A549 (cell line): ENCODE data around the gene NUMB. TPM values are rescaled to one million over a fixed set of nuclear protein-coding genes. Genes with fewer than 3 reads are reported as not detected.
A peak's percentile ranks its signal among the peaks of the same experiment; 100 is the strongest.

Experiments used
- ATAC-seq, 2 experiments: fragments of 200-7000 bp in 1 of 2; fragments of >200 bp in 1 of 2; cut with Nextera tagmentation in 1 of 2; cut with Tn5 transposase in 1 of 2; 3 replicates each; pipeline versions ENCODE4 v1.8.0 to v1.9.1; 2018 to 2020; ENCODE audit warnings: mild to moderate bottlenecking in 1 of 2, moderate library complexity in 1 of 2
- CTCF ChIA-PET: fragments of 300-600 bp; sonication (Branson Sonifier 250); formaldehyde crosslinking; extraction: SDS; loops from one replicate; lab custom pipeline; 2021; ENCODE audit warnings: antibody characterized with exemption, inconsistent platforms; lab: Yijun Ruan, JAX
- POLR2A ChIA-PET: fragments of 350-600 bp; formaldehyde crosslinking; extraction: SDS; loops from one replicate; lab custom pipeline; 2021; ENCODE audit warnings: antibody characterized with exemption, inconsistent platforms; lab: Yijun Ruan, JAX
- DNase-seq, 2 experiments: peaks; one replicate each; pipeline versions ENCODE4 v3.0.0 to v3.0.0-alpha.2; 2011 to 2016; ENCODE audit warnings: low read depth in 1 of 2, low spot score in 1 of 2
- FAIRE-seq: peaks from 2 replicates; lab custom pipeline; 2011; peaks lifted over from hg19 to GRCh38; lab: Jason Lieb, UNC
- H3K27ac ChIP-seq, 2 experiments: fragments of >200 bp; sonication (Bioruptor Twin); formaldehyde crosslinking; 3 replicates each; pipeline ENCODE4 v1.5.1; 2016 to 2017
- H3K4me1 ChIP-seq: fragments of >200 bp; sonication (Bioruptor Twin); formaldehyde crosslinking; 3 replicates; pipeline ENCODE4 v1.6.1; 2016
- H3K4me2 ChIP-seq: fragments of >200 bp; sonication (Bioruptor Twin); formaldehyde crosslinking; 3 replicates; pipeline ENCODE4 v1.6.1; 2016
- H3K4me3 ChIP-seq: fragments of >200 bp; sonication (Bioruptor Twin); formaldehyde crosslinking; 3 replicates; pipeline ENCODE4 v1.5.1; 2016
- H3K9me3 ChIP-seq: fragments of >200 bp; sonication (Bioruptor Twin); formaldehyde crosslinking; 3 replicates; pipeline ENCODE4 v1.6.1; 2016
- BHLHE40 ChIP-seq: IDR thresholded peaks from 2 replicates; pipeline ENCODE4 v1.6.1; 2012; ENCODE audit warnings: low read depth, low read length, inconsistent platforms
- CBX2 ChIP-seq: fragments of 200-600 bp; sonication (generic); IDR thresholded peaks from 2 replicates; pipeline ENCODE4 v1.6.1; 2016; ENCODE audit warnings: low read depth, mild to moderate bottlenecking, borderline replicate concordance
- CBX8 ChIP-seq: fragments of 200-600 bp; sonication (generic); IDR thresholded peaks from 2 replicates; pipeline ENCODE4 v1.6.1; 2016
- CEBPB ChIP-seq, 2 experiments: fragments of >200 bp in 1 of 2; sonication (Bioruptor Twin) in 1 of 2; formaldehyde crosslinking in 1 of 2; IDR thresholded peaks; 2 replicates each; pipeline ENCODE4 v1.6.1; 2012 to 2016
- CHD2 ChIP-seq: fragments of 150-350 bp; IDR thresholded peaks from 2 replicates; pipeline ENCODE4 v1.6.1; 2014; ENCODE audit warnings: low read length; ENCODE audit not compliant: partially characterized antibody
- CHD4 ChIP-seq: fragments of 200-600 bp; sonication (generic); IDR thresholded peaks from 2 replicates; pipeline ENCODE4 v1.6.1; 2016; ENCODE audit warnings: antibody characterized with exemption, mild to moderate bottlenecking, borderline replicate concordance
- EHMT2 ChIP-seq: fragments of 200-600 bp; sonication (generic); IDR thresholded peaks from 2 replicates; pipeline ENCODE4 v1.6.1; 2016; ENCODE audit warnings: antibody characterized with exemption, low read depth, mild to moderate bottlenecking, moderate library complexity
- EP300 ChIP-seq, 2 experiments: fragments of >200 bp; sonication (Bioruptor Twin); formaldehyde crosslinking; IDR thresholded peaks; 2 replicates in 1 of 2; 3 replicates in 1 of 2; pipeline ENCODE4 v1.6.1; 2016 to 2017
- ESRRA ChIP-seq: fragments of 150-350 bp; IDR thresholded peaks from 2 replicates; pipeline ENCODE4 v1.6.1; 2014; ENCODE audit warnings: mild to moderate bottlenecking, low read length, borderline replicate concordance
- FOSL2 ChIP-seq, 2 experiments: fragments of 450-650 bp in 1 of 2; fragments of >200 bp in 1 of 2; sonication (Bioruptor Twin) in 1 of 2; formaldehyde crosslinking; IDR thresholded peaks; 2 replicates each; pipeline versions ENCODE4 v1.5.0 to v1.6.1; 2016 to 2020; ENCODE audit warnings: mild to moderate bottlenecking in 1 of 2, moderate library complexity in 1 of 2
- GATA3 ChIP-seq: IDR thresholded peaks from 2 replicates; pipeline ENCODE4 v1.6.1; 2012; ENCODE audit warnings: borderline replicate concordance
- HOXB5 ChIP-seq: fragments of 250-450 bp; sonication (Bioruptor Pico); IDR thresholded peaks from 2 replicates; pipeline ENCODE4 v1.5.0; 2020; ENCODE audit warnings: mild to moderate bottlenecking, moderate library complexity
- JUN ChIP-seq, 2 experiments: fragments of >200 bp; sonication (Bioruptor Twin); formaldehyde crosslinking; IDR thresholded peaks; 2 replicates in 1 of 2; 3 replicates in 1 of 2; pipeline ENCODE4 v1.6.1; 2016 to 2017
- JUNB ChIP-seq: fragments of >200 bp; sonication (Bioruptor Twin); formaldehyde crosslinking; IDR thresholded peaks from 2 replicates; pipeline ENCODE4 v1.6.1; 2016
- NFE2L2 ChIP-seq: fragments of 150-350 bp; conservative IDR thresholded peaks from 2 replicates; pipeline ENCODE4 v1.6.1; 2014; ENCODE audit warnings: low read length
- NPAS2 ChIP-seq: fragments of 250-450 bp; sonication (Bioruptor Pico); IDR thresholded peaks from 2 replicates; pipeline ENCODE4 v1.8.0; 2022; ENCODE audit warnings: mild to moderate bottlenecking, moderate library complexity, borderline replicate concordance
- NR3C1 ChIP-seq: fragments of >200 bp; sonication (Bioruptor Twin); formaldehyde crosslinking; IDR thresholded peaks from 3 replicates; pipeline ENCODE4 v1.6.1; 2017
- PBX3 ChIP-seq: IDR thresholded peaks from 2 replicates; pipeline ENCODE4 v1.6.1; 2012
- POLR2A ChIP-seq: IDR thresholded peaks from 2 replicates; pipeline ENCODE4 v1.6.1; 2012; ENCODE audit warnings: mild to moderate bottlenecking, low read length
- SREBF2 ChIP-seq: fragments of 450-650 bp; IDR thresholded peaks from 2 replicates; pipeline ENCODE4 v1.6.1; 2014; ENCODE audit warnings: mild to moderate bottlenecking, moderate library complexity
- TFCP2L1 ChIP-seq: fragments of 250-450 bp; sonication (Bioruptor Pico); IDR thresholded peaks from 2 replicates; pipeline ENCODE4 v1.5.0; 2021; ENCODE audit warnings: mild to moderate bottlenecking
- WGBS: methylation state at CpG from one replicate; pipeline ENCODE4 v1.1.6; 2017; ENCODE audit errors: missing lambda C conversion rate; 5-methylcytosine and 5-hydroxymethylcytosine counted together
- polyA plus RNA-seq, 4 experiments: library from polyadenylated mRNA; depleted of rRNA in 3 of 4; stranded (reverse); fragments of >200 nt; fragmentation: RNase III in 1 of 4; extraction: RNeasy Plus Mini Kit Qiagen cat#74134 plus additional on column Dnase treatment in 1 of 4; gene quantifications; 2 replicates in 3 of 4; 3 replicates in 1 of 4; pipeline ENCODE4 v1.2.3, GENCODE V29; 2011 to 2017
- TF ChIP-seq, protein P1 (sequence below): fragments of >200 bp; sonication (Bioruptor Twin); formaldehyde crosslinking; IDR thresholded peaks from 3 replicates; pipeline ENCODE4 v1.5.1; 2016
- TF ChIP-seq, protein P2 (sequence below): IDR thresholded peaks from 2 replicates; pipeline ENCODE4 v1.6.1; 2012; ENCODE audit warnings: low read depth, borderline replicate concordance
- TF ChIP-seq, protein P3 (sequence below): fragments of >200 bp; sonication (Bioruptor Twin); formaldehyde crosslinking; IDR thresholded peaks from 2 replicates; pipeline ENCODE4 v1.6.1; 2016
- TF ChIP-seq, protein P4 (sequence below): fragments of 250-450 bp; sonication (Bioruptor Pico); IDR thresholded peaks from 2 replicates; pipeline ENCODE4 v1.5.0; 2020; ENCODE audit warnings: low read depth, mild to moderate bottlenecking, moderate library complexity

NUMB gene
- polyA plus RNA-seq, 2 of the 4 experiments (the other 2 are of a cell fraction): 40.8 to 151 TPM

DNA sequence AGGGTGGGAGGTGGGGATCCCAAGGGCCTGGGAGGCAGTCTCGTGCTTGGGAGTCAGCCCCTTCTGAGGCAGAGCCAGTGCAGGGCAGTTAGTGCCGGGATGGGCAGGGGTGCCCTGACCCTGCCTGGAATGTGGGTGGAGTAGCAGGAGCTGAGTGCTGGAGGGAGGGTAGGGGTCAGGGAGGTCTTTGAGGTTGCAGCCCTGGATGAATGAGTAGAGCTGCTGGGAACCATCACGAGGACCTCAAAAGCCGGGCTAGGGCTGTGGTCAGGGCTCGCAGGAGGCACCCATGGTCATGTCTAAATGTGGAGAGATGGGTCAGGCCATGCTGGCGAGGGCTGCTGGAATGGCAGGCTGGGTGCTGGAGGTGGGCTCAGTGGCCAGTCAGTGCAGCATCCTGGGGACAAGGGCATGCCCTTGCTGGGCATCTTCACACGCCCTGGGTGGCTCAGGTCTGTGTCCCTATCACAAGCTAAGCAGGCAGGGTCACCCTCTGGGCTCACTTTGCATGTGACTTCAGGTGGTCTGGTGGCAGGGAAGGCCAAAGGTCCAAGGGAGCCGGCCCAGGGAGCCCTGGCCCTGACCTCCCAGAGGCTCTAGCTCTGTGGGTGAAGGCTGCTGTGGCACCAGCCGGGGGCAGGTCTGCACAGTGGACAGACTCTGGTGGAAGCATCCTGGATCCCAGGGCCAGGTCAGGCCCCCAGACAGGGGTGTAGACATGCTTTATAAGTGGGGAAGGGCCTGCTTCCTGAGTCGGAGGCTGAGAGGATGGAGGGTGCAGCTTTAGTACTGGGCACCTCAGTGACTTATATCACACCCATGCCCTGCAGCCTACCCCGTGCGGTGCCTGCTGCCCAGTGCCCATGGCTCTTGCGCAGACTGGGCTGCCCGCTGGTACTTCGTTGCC lies 196.6 kb downstream of the NUMB start:
- H3K4me2 ChIP-seq: no peak overlapping the region
- WGBS: 87% methylated on average over 14 of the region's 15 CpGs
- ATAC-seq (peak in 1 of 2 experiments; percentile 12; a peak in 3 of 6 replicates), DNase-seq (no peak), FAIRE-seq (no peak)
- no peak overlapping the region for H3K27ac ChIP-seq
- no peak overlapping the region for H3K4me3 ChIP-seq
- H3K4me1 ChIP-seq: no peaks in the 10 kb centered on the region
- ChIA-PET CTCF (interaction anchor here (0.6 to 2.5 kb wide), 5 partner anchors 11 to 210 kb away, joined by 3 to 13 read pairs (median 4); no protein-coding TSS in a partner anchor), POLR2A (no interaction called here)
- TF ChIP-seq HOXB5 (no peak), PBX3 (no peak), NR3C1 (no peak), CEBPB (IDR thresholded peaks at IDR 0.05) (no peak), CHD2 (no peak)
- no peaks in the 10 kb centered on the region for H3K9me3 ChIP-seq

- TF ChIP-seq, protein P1, sequence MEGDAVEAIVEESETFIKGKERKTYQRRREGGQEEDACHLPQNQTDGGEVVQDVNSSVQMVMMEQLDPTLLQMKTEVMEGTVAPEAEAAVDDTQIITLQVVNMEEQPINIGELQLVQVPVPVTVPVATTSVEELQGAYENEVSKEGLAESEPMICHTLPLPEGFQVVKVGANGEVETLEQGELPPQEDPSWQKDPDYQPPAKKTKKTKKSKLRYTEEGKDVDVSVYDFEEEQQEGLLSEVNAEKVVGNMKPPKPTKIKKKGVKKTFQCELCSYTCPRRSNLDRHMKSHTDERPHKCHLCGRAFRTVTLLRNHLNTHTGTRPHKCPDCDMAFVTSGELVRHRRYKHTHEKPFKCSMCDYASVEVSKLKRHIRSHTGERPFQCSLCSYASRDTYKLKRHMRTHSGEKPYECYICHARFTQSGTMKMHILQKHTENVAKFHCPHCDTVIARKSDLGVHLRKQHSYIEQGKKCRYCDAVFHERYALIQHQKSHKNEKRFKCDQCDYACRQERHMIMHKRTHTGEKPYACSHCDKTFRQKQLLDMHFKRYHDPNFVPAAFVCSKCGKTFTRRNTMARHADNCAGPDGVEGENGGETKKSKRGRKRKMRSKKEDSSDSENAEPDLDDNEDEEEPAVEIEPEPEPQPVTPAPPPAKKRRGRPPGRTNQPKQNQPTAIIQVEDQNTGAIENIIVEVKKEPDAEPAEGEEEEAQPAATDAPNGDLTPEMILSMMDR: no peak
- TF ChIP-seq EHMT2 (no peak), HOXB5 (no peak), NPAS2 (CRISPR knock-in tag) (no peak), CBX2 (no peak)
- TF ChIP-seq, protein P2, sequence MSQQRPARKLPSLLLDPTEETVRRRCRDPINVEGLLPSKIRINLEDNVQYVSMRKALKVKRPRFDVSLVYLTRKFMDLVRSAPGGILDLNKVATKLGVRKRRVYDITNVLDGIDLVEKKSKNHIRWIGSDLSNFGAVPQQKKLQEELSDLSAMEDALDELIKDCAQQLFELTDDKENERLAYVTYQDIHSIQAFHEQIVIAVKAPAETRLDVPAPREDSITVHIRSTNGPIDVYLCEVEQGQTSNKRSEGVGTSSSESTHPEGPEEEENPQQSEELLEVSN: no peak
- TF ChIP-seq, protein P3, sequence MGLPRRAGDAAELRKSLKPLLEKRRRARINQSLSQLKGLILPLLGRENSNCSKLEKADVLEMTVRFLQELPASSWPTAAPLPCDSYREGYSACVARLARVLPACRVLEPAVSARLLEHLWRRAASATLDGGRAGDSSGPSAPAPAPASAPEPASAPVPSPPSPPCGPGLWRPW: no peak
- FAIRE-seq: no peak
- Histone ChIP-seq H3K27ac (no peak overlapping the region), H3K4me2 (no peak overlapping the region), H3K4me3 (no peak overlapping the region), H3K9me3 (no peaks in the 10 kb centered on the region), H3K4me1 (no peaks in the 10 kb centered on the region)
- no peak for ATAC-seq
- no peak for DNase-seq
- WGBS: 76% methylated on average over 5 of the region's 6 CpGs
- POLR2A ChIA-PET: no interaction called here
- CTCF ChIA-PET: no interaction called here
Observed at GRCh38 chr14:73261075-73261474, 197.3 kb downstream of the NUMB start.

GRCh38 chr14:73260574-73260973 lies 197.8 kb downstream of the NUMB start:
- no peak for FAIRE-seq
- WGBS: 88% methylated on average over 10 of the region's 11 CpGs
- ChIA-PET POLR2A (no interaction called here), CTCF (no interaction called here)
- Histone ChIP-seq H3K9me3 (no peaks in the 10 kb centered on the region), H3K27ac (no peak overlapping the region), H3K4me2 (no peak overlapping the region), H3K4me1 (no peaks in the 10 kb centered on the region), H3K4me3 (no peak overlapping the region)
- no peak for ATAC-seq
- DNase-seq: no peak
- no peak for TF ChIP-seq NFE2L2
- TF ChIP-seq CHD4: no peak
- no peak for TF ChIP-seq JUN (IDR thresholded peaks at IDR 0.05)
- TF ChIP-seq POLR2A: no peak
- TF ChIP-seq SREBF2: no peak
- TF ChIP-seq TFCP2L1 (CRISPR knock-in tag): no peak
- no peak for TF ChIP-seq FOSL2 (IDR thresholded peaks at IDR 0.05)
- no peak for TF ChIP-seq FOSL2 (CRISPR knock-in tag; IDR thresholded peaks at IDR 0.05)
- TF ChIP-seq CBX8: no peak
- TF ChIP-seq NR3C1: no peak
- TF ChIP-seq GATA3: no peak
- TF ChIP-seq, protein P4, sequence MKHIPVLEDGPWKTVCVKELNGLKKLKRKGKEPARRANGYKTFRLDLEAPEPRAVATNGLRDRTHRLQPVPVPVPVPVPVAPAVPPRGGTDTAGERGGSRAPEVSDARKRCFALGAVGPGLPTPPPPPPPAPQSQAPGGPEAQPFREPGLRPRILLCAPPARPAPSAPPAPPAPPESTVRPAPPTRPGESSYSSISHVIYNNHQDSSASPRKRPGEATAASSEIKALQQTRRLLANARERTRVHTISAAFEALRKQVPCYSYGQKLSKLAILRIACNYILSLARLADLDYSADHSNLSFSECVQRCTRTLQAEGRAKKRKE (CRISPR knock-in tag): no peak
- TF ChIP-seq EP300 (IDR thresholded peaks at IDR 0.05): no peak
- no peak for TF ChIP-seq BHLHE40
- TF ChIP-seq ESRRA: no peak
- TF ChIP-seq, protein P3: no peak
- TF ChIP-seq JUNB: no peak
